Skeletal muscle tissue (tissue), 4 donors: ENCODE results near the gene KTI12. TPM values are rescaled to one million over a fixed set of nuclear protein-coding genes. Genes with fewer than 3 reads are reported as not detected.
A peak's percentile ranks its signal among the peaks of the same experiment; 100 is the strongest.
"Not testable (repeated sequence)": the region's sequence is repeated elsewhere in the genome, so short reads cannot be mapped to it uniquely, and the experiment has no call there.

Experiments used
- H3K27ac ChIP-seq: one replicate; pipeline ENCODE4 v1.7.0; 2013; ENCODE audit warnings: mild to moderate bottlenecking, low read depth, low read length, inconsistent platforms
- H3K27me3 ChIP-seq, 3 donors: one replicate each; pipeline ENCODE4 v1.7.0; 2013; ENCODE audit warnings: low read length in 3 of 3; ENCODE audit not compliant: control insufficient read depth in 3 of 3, insufficient read depth in 3 of 3
- H3K36me3 ChIP-seq, 3 donors: one replicate each; pipeline ENCODE4 v1.7.0; 2013; ENCODE audit warnings: low read length in 3 of 3; ENCODE audit not compliant: control insufficient read depth in 3 of 3, insufficient read depth in 3 of 3
- H3K4me1 ChIP-seq, 3 donors: one replicate each; pipeline ENCODE4 v1.7.0; 2013; ENCODE audit warnings: low read length in 3 of 3, mild to moderate bottlenecking in 3 of 3; ENCODE audit not compliant: control insufficient read depth in 3 of 3, insufficient read depth in 3 of 3
- H3K4me3 ChIP-seq, 3 donors: one replicate each; pipeline ENCODE4 v1.7.0; 2013; ENCODE audit warnings: low read length in 3 of 3
- H3K9ac ChIP-seq, 3 donors: one replicate each; pipeline ENCODE4 v1.7.0; 2013; ENCODE audit warnings: low read length in 3 of 3, mild to moderate bottlenecking in 3 of 3, moderate library complexity in 2 of 3, low read depth in 1 of 3
- H3K9me3 ChIP-seq, 3 donors: one replicate each; pipeline ENCODE4 v1.7.0; 2013; ENCODE audit warnings: low read length in 3 of 3; ENCODE audit not compliant: control insufficient read depth in 3 of 3
- total RNA-seq: library from RNA; depleted of rRNA; stranded (reverse); fragments of >200 nt; gene quantifications from one replicate; pipeline ENCODE4 v1.2.3, GENCODE V29; 2014
- donor health status: Osteomylitis.

The KTI12 gene
- total RNA-seq, 1 donor from 2014 or later = 5.7 TPM

DNA sequence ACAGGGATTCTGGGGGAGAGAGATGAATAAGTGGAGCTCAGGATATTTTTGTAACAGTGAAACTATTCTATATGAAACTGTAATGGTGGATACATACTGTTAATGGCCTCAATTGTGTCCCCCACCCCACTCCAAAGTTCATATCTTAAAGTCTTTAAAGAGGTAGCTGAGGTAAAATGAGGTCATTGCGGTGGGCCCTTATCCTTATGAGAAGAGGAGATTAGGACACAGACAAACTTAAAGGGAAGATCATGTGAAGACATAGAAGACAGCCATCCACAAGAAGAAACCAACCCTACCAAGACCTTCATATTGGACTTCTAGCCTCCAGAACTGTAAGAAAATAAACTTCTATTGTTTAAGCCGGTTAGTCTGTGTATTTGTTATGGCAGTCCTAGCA is 11.6 kb upstream of the KTI12 start:
- Histone ChIP-seq H3K27me3 (no peaks in the 10 kb centered on the region), H3K9me3 (no peaks in the 10 kb centered on the region), H3K4me1 (no peaks in the 10 kb centered on the region), H3K9ac (no peak overlapping the region), H3K4me3 (no peak overlapping the region), H3K27ac (no peak overlapping the region), H3K36me3 (peaks cover 0 to 4% (median 0%) of the 10 kb centered on the region in 3 donors)

DNA sequence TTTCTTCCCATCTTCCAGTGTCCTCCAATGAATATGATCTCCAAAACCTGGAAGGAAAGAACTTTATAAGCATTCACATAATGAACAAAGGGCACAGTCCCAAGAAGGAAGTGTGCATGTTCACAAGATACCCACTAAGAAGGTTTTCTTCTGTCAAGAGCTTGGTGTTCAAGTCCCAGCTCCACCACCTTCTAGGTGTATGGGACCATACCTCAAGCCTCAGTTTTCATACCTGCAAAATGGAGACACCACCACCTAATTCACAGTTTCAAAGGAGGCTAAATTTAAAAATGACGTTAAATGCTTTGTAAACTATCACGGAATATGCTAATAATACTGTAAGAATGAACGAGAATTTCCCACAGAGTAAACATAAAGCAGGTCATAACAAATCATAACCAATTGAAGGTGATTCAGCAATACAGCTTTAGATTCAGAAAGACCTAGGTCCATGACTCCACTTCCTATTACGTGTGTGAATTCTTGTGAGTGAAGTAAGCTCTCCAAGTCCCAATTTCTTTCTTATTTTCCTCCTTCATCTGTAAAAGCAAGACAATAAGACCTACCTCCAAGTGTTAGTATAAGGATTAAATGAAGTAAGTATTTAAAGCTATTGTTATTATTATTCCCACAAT is 8.1 kb upstream of the KTI12 start:
- peaks cover 0 to 11% (median 3%) of the 10 kb centered on the region in 3 donors for H3K36me3 ChIP-seq
- no peak overlapping the region for H3K4me3 ChIP-seq
- no peaks in the 10 kb centered on the region for H3K4me1 ChIP-seq

DNA sequence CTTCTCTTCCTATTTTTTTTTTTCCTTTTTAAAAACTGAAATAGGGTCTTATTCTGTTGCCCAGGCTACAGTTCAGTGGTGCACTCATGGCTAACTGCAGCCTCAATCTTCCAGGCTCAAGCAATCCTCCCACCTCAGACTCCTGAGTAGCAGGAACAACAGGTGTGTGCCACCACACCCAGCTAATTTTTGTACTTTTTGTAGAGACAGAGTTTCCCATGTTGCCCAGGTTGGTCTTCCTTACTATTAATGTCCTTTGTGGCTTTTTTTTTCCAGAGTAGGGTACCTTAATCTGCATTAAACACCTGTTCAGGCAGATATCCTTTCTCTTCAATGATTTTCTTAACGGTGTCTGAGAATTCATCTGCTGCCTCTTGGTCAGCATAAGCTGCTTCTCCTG is 4.3 kb upstream of the KTI12 start:
- Histone ChIP-seq H3K4me3 (no peak overlapping the region), H3K9me3 (no peaks in the 10 kb centered on the region), H3K27ac (no peak overlapping the region), H3K9ac (no peak overlapping the region), H3K36me3 (peaks cover 0 to 11% (median 3%) of the 10 kb centered on the region in 3 donors), H3K27me3 (no peaks in the 10 kb centered on the region), H3K4me1 (peaks cover under 1 to 11% (median 2%) of the 10 kb centered on the region in 3 donors)

More for the DNA sequence above, 8.1 kb upstream of the KTI12 start:
- H3K27me3 ChIP-seq = no peaks in the 10 kb centered on the region
- no peak overlapping the region for H3K9ac ChIP-seq
- no peak overlapping the region for H3K27ac ChIP-seq
- no peaks in the 10 kb centered on the region for H3K9me3 ChIP-seq

DNA sequence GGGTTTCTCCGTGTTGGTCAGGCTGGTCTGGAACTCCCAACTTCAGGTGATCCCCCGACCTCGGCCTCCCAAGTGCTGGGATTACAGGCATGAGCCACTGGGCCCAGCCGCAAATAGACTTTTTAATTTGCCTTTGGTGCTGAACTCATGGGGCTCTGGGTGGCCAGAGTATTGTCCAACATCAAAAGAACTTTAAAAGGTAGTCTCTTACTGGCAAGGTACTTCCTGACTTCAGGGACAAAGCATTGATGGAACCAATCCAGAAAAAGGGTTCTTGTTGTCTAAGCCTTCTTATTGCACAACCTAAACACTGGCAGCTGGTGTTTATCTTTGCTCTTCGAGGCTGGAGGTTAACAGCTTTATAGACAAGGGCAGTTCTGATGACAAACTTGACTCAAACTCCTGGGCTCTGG is 3.8 kb upstream of the KTI12 start:
- peaks cover 0 to 11% (median 3%) of the 10 kb centered on the region in 3 donors for H3K36me3 ChIP-seq
- H3K9me3 ChIP-seq = no peaks in the 10 kb centered on the region
- H3K9ac ChIP-seq = no peak overlapping the region

DNA sequence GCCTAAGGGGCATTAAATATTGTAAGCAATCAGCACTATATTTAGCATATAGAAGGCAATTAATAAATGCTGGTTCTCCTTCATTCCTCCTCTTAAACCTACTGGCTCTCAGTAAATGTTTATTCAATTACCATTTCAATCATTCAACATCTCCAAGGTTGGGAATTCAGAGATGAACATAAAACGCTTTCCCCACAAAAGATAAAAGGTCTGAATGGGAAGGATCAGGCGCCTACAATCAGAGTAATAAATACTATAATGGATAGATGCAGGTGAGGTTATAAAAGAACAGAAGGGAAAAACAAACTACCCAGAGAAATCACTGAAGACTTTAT is 407 bp upstream of the KTI12 start:
- H3K27ac ChIP-seq = peak overlapping the region; percentile 88
- peak overlapping the region; percentile 95 to 100 (median 98) for H3K4me3 ChIP-seq
- H3K4me1 ChIP-seq = peaks cover 16 to 26% (median 17%) of the 10 kb centered on the region in 3 donors
- no peaks in the 10 kb centered on the region for H3K27me3 ChIP-seq
- peaks cover 0 to 4% (median 1%) of the 10 kb centered on the region in 3 donors for H3K36me3 ChIP-seq
- H3K9me3 ChIP-seq = no peaks in the 10 kb centered on the region
- peak overlapping the region; percentile 77 to 94 (median 90) for H3K9ac ChIP-seq

More for the DNA sequence above, 3.8 kb upstream of the KTI12 start:
- H3K4me1 ChIP-seq = peaks cover 5 to 16% (median 7%) of the 10 kb centered on the region in 3 donors
- H3K27me3 ChIP-seq = no peaks in the 10 kb centered on the region
- H3K4me3 ChIP-seq = no peak overlapping the region
- no peak overlapping the region for H3K27ac ChIP-seq

DNA sequence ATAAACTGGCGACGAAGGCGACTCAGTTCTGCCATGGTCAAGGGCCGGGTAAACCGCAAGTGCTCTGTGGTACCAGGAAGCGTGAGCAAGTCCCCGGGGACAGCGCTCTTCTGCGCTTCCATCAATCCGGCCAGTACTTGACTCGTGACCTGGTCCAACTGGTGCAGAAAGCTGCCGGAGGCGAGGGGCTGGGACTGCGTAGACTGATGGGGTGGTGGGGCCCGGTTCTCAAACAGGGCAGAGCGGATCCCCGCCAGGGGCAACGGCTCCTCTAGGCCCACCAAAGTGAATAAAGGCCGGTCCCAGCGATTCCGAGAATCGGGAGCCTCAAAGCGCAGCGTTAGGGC is 852 bp downstream of the KTI12 start:
- H3K4me1 ChIP-seq = peaks cover 16 to 26% (median 17%) of the 10 kb centered on the region in 3 donors
- peak overlapping the region; percentile 88 for H3K27ac ChIP-seq
- H3K9ac ChIP-seq = peak overlapping the region; percentile 77 to 94 (median 90)
- H3K36me3 ChIP-seq = no peaks in the 10 kb centered on the region
- no peaks in the 10 kb centered on the region for H3K27me3 ChIP-seq
- H3K4me3 ChIP-seq = peak overlapping the region; percentile 95 to 100 (median 98)
- no peaks in the 10 kb centered on the region for H3K9me3 ChIP-seq

DNA sequence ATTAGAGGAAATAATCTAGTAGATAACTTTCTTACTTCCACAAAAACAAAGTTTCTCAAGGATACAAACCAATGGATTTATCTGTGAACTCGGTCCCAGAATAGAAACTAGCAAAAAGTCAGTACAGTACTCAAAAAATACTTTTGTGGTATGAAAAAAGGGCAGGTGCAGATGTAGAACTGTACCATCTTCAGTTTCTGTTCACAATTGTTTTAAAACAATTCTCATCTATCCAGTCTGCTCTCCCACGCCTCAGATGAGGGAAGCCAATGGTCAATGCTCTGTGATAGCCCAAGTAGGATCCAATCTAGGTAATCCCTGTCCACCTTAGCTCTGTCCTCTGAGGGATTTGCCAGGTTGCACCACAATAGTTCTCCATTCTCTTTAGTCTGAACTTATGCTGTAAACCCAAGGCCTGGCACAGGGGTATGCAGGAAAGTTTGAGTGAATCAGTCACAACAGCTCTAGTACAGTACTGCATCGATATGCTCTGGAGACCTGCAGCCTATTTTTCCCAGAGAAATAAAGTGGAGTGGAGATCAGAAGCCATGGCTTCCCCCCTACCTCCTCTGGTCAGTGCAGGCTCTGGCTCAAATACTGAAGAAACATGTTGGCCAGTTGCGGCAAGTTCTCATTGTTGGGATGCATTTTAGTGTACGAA is 1.4 kb downstream of the KTI12 start:
- Histone ChIP-seq H3K9me3 (no peaks in the 10 kb centered on the region), H3K36me3 (no peaks in the 10 kb centered on the region), H3K27ac (no peak overlapping the region), H3K4me3 (peak overlapping the region; percentile 95 to 100 (median 98)), H3K4me1 (peaks cover 16 to 26% (median 17%) of the 10 kb centered on the region in 3 donors), H3K9ac (peak overlapping the region; percentile 77 to 94 (median 90)), H3K27me3 (no peaks in the 10 kb centered on the region)

DNA sequence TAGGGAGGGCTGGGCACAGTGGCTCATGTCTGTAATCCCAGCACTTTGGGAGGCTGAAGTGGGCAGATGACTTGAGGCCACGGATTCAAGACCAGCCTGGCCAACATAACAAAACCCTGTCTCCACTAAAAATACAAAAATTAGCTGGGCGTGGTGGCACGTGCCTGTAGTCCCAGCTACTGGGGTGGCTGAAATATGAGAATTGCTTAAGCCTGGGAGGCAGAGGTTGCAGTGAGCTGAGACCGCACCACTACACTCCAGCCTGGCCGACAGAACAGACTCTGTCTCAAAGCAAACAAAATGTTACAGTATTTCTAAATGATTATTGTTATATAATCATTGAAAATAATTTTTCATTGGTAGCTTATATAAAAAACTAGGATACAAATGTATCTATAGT is 4.8 kb downstream of the KTI12 start:
- not testable (repeated sequence) for H3K4me3 ChIP-seq, H3K9ac ChIP-seq, H3K9me3 ChIP-seq, H3K27me3 ChIP-seq, H3K27ac ChIP-seq
- H3K36me3 ChIP-seq = peaks cover 0 to 15% (median 14%) of the 10 kb centered on the region in 3 donors
- peaks cover 16 to 23% (median 17%) of the 10 kb centered on the region in 3 donors for H3K4me1 ChIP-seq

DNA sequence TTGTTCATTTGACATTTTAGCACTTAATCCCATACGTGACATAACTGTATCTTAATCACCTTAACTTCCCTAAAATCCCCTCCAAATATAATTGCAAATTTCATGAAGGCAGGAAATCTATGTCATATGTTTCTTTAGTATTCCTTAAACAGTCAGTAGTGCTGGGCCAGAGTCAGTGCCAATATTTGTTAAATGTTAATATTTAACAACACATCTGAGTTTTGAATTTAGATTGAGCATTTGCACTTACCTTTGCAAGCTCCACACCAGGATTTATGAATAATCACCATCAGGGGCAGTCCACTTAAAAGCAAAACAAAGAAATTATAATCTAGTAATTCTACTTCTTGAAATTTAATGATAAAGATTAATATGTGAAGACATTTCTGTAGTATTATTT is 5.3 kb downstream of the KTI12 start:
- no peaks in the 10 kb centered on the region for H3K9me3 ChIP-seq
- no peak overlapping the region for H3K9ac ChIP-seq
- H3K36me3 ChIP-seq = peaks cover 1 to 20% (median 19%) of the 10 kb centered on the region in 3 donors
- no peak overlapping the region for H3K4me3 ChIP-seq
- no peaks in the 10 kb centered on the region for H3K27me3 ChIP-seq
- H3K4me1 ChIP-seq = peaks cover 16 to 18% (median 17%) of the 10 kb centered on the region in 3 donors
- H3K27ac ChIP-seq = no peak overlapping the region

DNA sequence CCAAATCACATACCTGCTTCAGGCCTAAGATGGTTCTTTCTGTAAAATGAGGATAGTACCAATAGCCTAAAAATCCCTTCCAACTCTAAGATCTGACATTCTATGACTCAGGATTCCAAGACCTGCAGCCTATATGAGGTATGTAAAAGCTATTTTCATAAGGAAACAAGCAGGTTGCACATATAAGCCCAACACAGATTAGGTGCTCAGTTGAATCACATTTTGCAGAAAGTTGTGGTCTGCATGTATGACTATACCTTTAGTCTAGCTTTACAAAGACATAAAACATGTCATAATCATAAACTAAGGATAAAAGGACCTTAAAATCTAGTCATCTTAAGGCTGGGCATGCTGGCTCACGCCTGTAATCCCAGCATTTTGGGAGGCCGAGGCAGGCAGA is 7.3 kb downstream of the KTI12 start:
- Histone ChIP-seq H3K4me3 (no peak overlapping the region), H3K27ac (no peak overlapping the region), H3K27me3 (no peaks in the 10 kb centered on the region), H3K36me3 (peaks cover 8 to 32% (median 31%) of the 10 kb centered on the region in 3 donors), H3K9ac (no peak overlapping the region), H3K9me3 (no peaks in the 10 kb centered on the region), H3K4me1 (peaks cover under 1% of the 10 kb centered on the region in 3 donors)
